Brain pericyte (primary cell): Measurements from ENCODE around the gene NR3C1.

Experiments
- DNase-seq: peaks from one replicate; pipeline ENCODE4 v3.0.0-alpha.2; 2012; ENCODE audit warnings: low read depth, low spot score

NR3C1 gene

GRCh38 chr5:143426437-143426991, 23.0 kb upstream of the NR3C1 start:
- DNase-seq: no peak

- DNase-seq: no peak
These were observed 22.3 kb upstream of the NR3C1 start for GRCh38 chr5:143425835-143426234.

- DNase-seq: no peak
These were observed 14.8 kb upstream of the NR3C1 start for GRCh38 chr5:143418140-143418866.

GRCh38 chr5:143417503-143418139, 14.1 kb upstream of the NR3C1 start:
- no peak for DNase-seq

GRCh38 chr5:143416411-143416810, 12.9 kb upstream of the NR3C1 start:
- DNase-seq: no peak

- no peak for DNase-seq
These were observed 10.6 kb upstream of the NR3C1 start for GRCh38 chr5:143413958-143414669.

GRCh38 chr5:143412661-143413342, 9.3 kb upstream of the NR3C1 start:
- no peak for DNase-seq

- no peak for DNase-seq
These were observed 6.4 kb upstream of the NR3C1 start for GRCh38 chr5:143409926-143410325.

GRCh38 chr5:143406408-143406807, 2.9 kb upstream of the NR3C1 start:
- no peak for DNase-seq

- no peak for DNase-seq
These were observed 2.3 kb upstream of the NR3C1 start for GRCh38 chr5:143405849-143406098.

- peak; percentile 72 for DNase-seq
These were observed 1.8 kb upstream of the NR3C1 start for GRCh38 chr5:143405063-143405848.

- peak; percentile 56 for DNase-seq
These were observed 1.1 kb upstream of the NR3C1 start for GRCh38 chr5:143404416-143405062.

- no peak for DNase-seq
These were observed 223 bp downstream of the NR3C1 start for GRCh38 chr5:143403334-143403592.

- no peak for DNase-seq
These were observed 743 bp downstream of the NR3C1 start for GRCh38 chr5:143402553-143403333.

GRCh38 chr5:143402017-143402552, 1.4 kb downstream of the NR3C1 start:
- DNase-seq: no peak

- DNase-seq: no peak
These were observed 2.1 kb downstream of the NR3C1 start for GRCh38 chr5:143401227-143402016.

GRCh38 chr5:143400541-143401226, 2.8 kb downstream of the NR3C1 start:
- DNase-seq: no peak
